Endothelial cell of umbilical vein (primary cell): ENCODE data around the gene ACOT7. TPM values are rescaled to one million over a fixed set of nuclear protein-coding genes. Genes with fewer than 3 reads are reported as not detected.

Source experiments
- BruUV-seq: library from RNA; stranded (reverse); fragments of 400-500 nt; replicated peaks from 2 replicates; lab custom pipeline; 2021; lab: Mats Ljungman, UMichigan
- CTCF ChIA-PET: fragments of 300-600, 350-600 bp; sonication (Branson Sonifier 250); formaldehyde crosslinking; loops from one replicate; lab custom pipeline; 2021; ENCODE audit warnings: antibody characterized with exemption, inconsistent platforms; lab: Charles Lee
- POLR2A ChIA-PET: fragments of 300-600, 350-600 bp; sonication (Branson Sonifier 250); formaldehyde crosslinking; loops from one replicate; lab custom pipeline; 2021; ENCODE audit warnings: antibody characterized with exemption, inconsistent platforms; lab: Charles Lee
- DNase-seq: peaks from one replicate; pipeline ENCODE4 v3.0.0-alpha.2; 2011; ENCODE audit warnings: low read depth, low spot score
- FAIRE-seq: peaks from 2 replicates; lab custom pipeline; 2011; peaks lifted over from hg19 to GRCh38; lab: Jason Lieb, UNC
- H2AFZ ChIP-seq: 2 replicates; pipeline ENCODE4 v1.6.0; 2012; ENCODE audit warnings: low read depth, low read length, control low read depth, inconsistent platforms
- H3K27ac ChIP-seq: 2 replicates; pipeline ENCODE4 v1.5.1; 2011; ENCODE audit warnings: low read depth, mild to moderate bottlenecking, control low read depth, low read length, moderate library complexity; ENCODE audit not compliant: insufficient read depth
- H3K27me3 ChIP-seq, 2 experiments: 2 replicates each; pipeline versions ENCODE4 v1.6.0 to v1.6.1; 2011; ENCODE audit warnings: low read length in 2 of 2, mixed read lengths in 1 of 2; ENCODE audit not compliant: control insufficient read depth in 2 of 2, insufficient read depth in 2 of 2
- H3K36me3 ChIP-seq, 2 experiments: 2 replicates in 1 of 2; 3 replicates in 1 of 2; pipeline ENCODE4 v1.5.1; 2011; ENCODE audit warnings: low read length in 2 of 2, mild to moderate bottlenecking in 1 of 2, moderate library complexity in 1 of 2; ENCODE audit not compliant: control insufficient read depth in 2 of 2, insufficient read depth in 2 of 2; ENCODE audit errors: extremely low read depth in 1 of 2
- H3K4me1 ChIP-seq: 3 replicates; pipeline ENCODE4 v1.5.1; 2011; ENCODE audit warnings: mild to moderate bottlenecking, low read length; ENCODE audit not compliant: control insufficient read depth, insufficient read depth; ENCODE audit errors: extremely low read depth
- H3K4me2 ChIP-seq: 2 replicates; pipeline ENCODE4 v1.6.1; 2011; ENCODE audit warnings: low read length, control low read depth, mixed read lengths; ENCODE audit not compliant: insufficient read depth
- H3K4me3 ChIP-seq, 3 experiments: fragments of 200-600 bp in 1 of 3; sonication (generic), shearing (Covaris generic) in 1 of 3; replicated peaks in 1 of 3; 2 replicates each; pipeline ENCODE4 v1.5.1; 2011 to 2016; ENCODE audit warnings: control low read depth in 3 of 3, low read length in 3 of 3, mild to moderate bottlenecking in 2 of 3, inconsistent platforms in 1 of 3, low read depth in 1 of 3, moderate library complexity in 1 of 3; ENCODE audit not compliant: insufficient read depth in 1 of 3
- H3K79me2 ChIP-seq: 2 replicates; pipeline ENCODE4 v1.6.0; 2012; ENCODE audit warnings: low read length, inconsistent platforms; ENCODE audit not compliant: control insufficient read depth, insufficient read depth
- H3K9ac ChIP-seq: replicated peaks from 2 replicates; pipeline ENCODE3; 2011; ENCODE audit warnings: low read length, control low read depth; ENCODE audit not compliant: insufficient read depth; ENCODE audit errors: extremely low read depth
- H3K9me1 ChIP-seq: replicated peaks from 3 replicates; pipeline ENCODE4 v1.6.0; 2011; ENCODE audit warnings: mild to moderate bottlenecking, low read length; ENCODE audit not compliant: control insufficient read depth, insufficient read depth; ENCODE audit errors: extremely low read depth
- H3K9me3 ChIP-seq: replicated peaks from 2 replicates; pipeline ENCODE4 v1.5.1; 2012; ENCODE audit warnings: low read length, inconsistent platforms; ENCODE audit not compliant: control insufficient read depth, insufficient read depth
- H4K20me1 ChIP-seq: replicated peaks from 2 replicates; pipeline ENCODE3; 2011; ENCODE audit warnings: mild to moderate bottlenecking, low read length; ENCODE audit not compliant: control insufficient read depth, insufficient read depth; ENCODE audit errors: extremely low read depth
- EZH2 ChIP-seq: IDR thresholded peaks from 2 replicates; pipeline ENCODE4 v1.6.1; 2012; ENCODE audit warnings: borderline replicate concordance, low read depth, mild to moderate bottlenecking, moderate library complexity, low read length, inconsistent platforms; ENCODE audit not compliant: severe bottlenecking
- FOS ChIP-seq: IDR thresholded peaks from 2 replicates; pipeline ENCODE4 v1.6.1; 2011; ENCODE audit warnings: mild to moderate bottlenecking, low read length, moderate library complexity, borderline replicate concordance; ENCODE audit not compliant: insufficient read depth
- GATA2 ChIP-seq: IDR thresholded peaks from 2 replicates; pipeline ENCODE4 v1.7.0; 2011; ENCODE audit warnings: low read depth, mild to moderate bottlenecking, moderate library complexity, mixed read lengths, low read length; ENCODE audit not compliant: insufficient read length, insufficient read depth
- JUN ChIP-seq: IDR thresholded peaks from 2 replicates; pipeline ENCODE4 v1.6.1; 2011; ENCODE audit warnings: borderline replicate concordance, low read depth; ENCODE audit not compliant: insufficient read length, insufficient read depth
- MYC ChIP-seq: IDR thresholded peaks from one replicate; pipeline ENCODE4 v1.6.1; 2011; ENCODE audit warnings: mild to moderate bottlenecking, low read depth, low read length
- POLR2A ChIP-seq: IDR thresholded peaks from 2 replicates; pipeline ENCODE4 v1.6.1; 2012; ENCODE audit warnings: low read depth, mild to moderate bottlenecking, control low read depth, low read length
- POLR2AphosphoS5 ChIP-seq: IDR thresholded peaks from 2 replicates; pipeline ENCODE4 v1.6.1; 2012; ENCODE audit warnings: low read depth, mild to moderate bottlenecking, control low read depth, low read length, moderate library complexity; ENCODE audit not compliant: insufficient read depth
- dilution Hi-C: fragments of 300-500 bp; cut with MboI; formaldehyde crosslinking; loops from one replicate; pipeline ENCODE4 v1.15.0; 2019; ENCODE audit warnings: low sequenced_read_pairs; ENCODE audit not compliant: extremely low pct_ligation_motif_present
- intact Hi-C: fragments of 100-400 bp; cut with micrococcal nuclease; formaldehyde crosslinking; loops from one replicate; pipeline ENCODE4 v1.10.0; 2022
- polyA plus RNA-seq, 4 experiments: library from polyadenylated mRNA; depleted of rRNA in 3 of 4; stranded (reverse) in 3 of 4; unstranded in 1 of 4; fragments of >200 nt; gene quantifications; 2 replicates each; pipeline versions ENCODE4 v1.2.1 to v1.2.3, GENCODE V29; 2011 to 2012; ENCODE audit warnings: missing spikeins in 1 of 4
- total RNA-seq: library from RNA; stranded (reverse); gene quantifications from 2 replicates; pipeline ENCODE4 v1.2.3, GENCODE V29; 2021
- TF ChIP-seq, protein P1 (sequence below): IDR thresholded peaks from 2 replicates; pipeline ENCODE4 v1.6.1; 2011; ENCODE audit not compliant: insufficient read depth, insufficient read length
- TF ChIP-seq, protein P2 (sequence below), 2 donors: IDR thresholded peaks; 1 replicate in 1 of 2; 2 replicates in 1 of 2; pipeline ENCODE4 v1.5.1; 2011; ENCODE audit warnings: low read length in 2 of 2, mild to moderate bottlenecking in 2 of 2, moderate library complexity in 2 of 2, control low read depth in 1 of 2, inconsistent platforms in 1 of 2, low read depth in 1 of 2; ENCODE audit not compliant: insufficient read depth in 1 of 2; ENCODE audit errors: extremely low read depth in 1 of 2

Gene ACOT7
- total and polyA plus RNA-seq, 2 donors (not counting 3 experiments of a cell fraction or from before 2014, with no cell fraction given), result 69.4 to 105 TPM

DNA sequence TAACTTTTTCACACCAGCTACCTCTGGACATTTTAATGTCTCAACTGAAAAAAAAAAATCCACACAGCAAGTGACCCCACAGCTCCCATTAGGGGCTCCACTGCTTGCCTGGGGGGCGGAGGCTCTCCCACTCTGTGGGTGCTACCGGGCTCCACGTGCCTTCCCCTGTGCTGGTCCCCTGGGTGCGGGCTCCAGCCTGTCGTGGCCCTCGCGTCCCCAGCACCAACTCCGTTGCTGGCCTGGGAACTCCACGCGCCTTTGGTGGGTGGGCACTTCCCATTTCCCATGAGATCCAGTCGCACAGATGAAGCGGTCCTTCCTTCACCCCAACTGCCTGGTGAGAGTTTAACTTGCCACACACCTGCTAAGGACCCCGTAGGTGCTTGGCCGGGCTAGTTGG lies 105.5 kb downstream of the ACOT7 start:
- no peaks in the 10 kb centered on the region for H3K4me1 ChIP-seq
- H3K27me3 ChIP-seq, result no peaks in the 10 kb centered on the region
- ChIA-PET CTCF (no interaction called here), POLR2A (no interaction called here)
- H3K27ac ChIP-seq, result no peak overlapping the region
- dilution Hi-C loops, result no loop called here
- no peak for FAIRE-seq
- H4K20me1 ChIP-seq, result no peaks in the 10 kb centered on the region
- TF ChIP-seq JUN (no peak), EZH2 (no peak), POLR2A (no peak), GATA2 (no peak), POLR2AphosphoS5 (no peak), FOS (no peak), MYC (no peak)
- TF ChIP-seq, protein P1, sequence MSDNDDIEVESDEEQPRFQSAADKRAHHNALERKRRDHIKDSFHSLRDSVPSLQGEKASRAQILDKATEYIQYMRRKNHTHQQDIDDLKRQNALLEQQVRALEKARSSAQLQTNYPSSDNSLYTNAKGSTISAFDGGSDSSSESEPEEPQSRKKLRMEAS, result no peak
- TF ChIP-seq, protein P2, sequence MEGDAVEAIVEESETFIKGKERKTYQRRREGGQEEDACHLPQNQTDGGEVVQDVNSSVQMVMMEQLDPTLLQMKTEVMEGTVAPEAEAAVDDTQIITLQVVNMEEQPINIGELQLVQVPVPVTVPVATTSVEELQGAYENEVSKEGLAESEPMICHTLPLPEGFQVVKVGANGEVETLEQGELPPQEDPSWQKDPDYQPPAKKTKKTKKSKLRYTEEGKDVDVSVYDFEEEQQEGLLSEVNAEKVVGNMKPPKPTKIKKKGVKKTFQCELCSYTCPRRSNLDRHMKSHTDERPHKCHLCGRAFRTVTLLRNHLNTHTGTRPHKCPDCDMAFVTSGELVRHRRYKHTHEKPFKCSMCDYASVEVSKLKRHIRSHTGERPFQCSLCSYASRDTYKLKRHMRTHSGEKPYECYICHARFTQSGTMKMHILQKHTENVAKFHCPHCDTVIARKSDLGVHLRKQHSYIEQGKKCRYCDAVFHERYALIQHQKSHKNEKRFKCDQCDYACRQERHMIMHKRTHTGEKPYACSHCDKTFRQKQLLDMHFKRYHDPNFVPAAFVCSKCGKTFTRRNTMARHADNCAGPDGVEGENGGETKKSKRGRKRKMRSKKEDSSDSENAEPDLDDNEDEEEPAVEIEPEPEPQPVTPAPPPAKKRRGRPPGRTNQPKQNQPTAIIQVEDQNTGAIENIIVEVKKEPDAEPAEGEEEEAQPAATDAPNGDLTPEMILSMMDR (IDR thresholded peaks at IDR 0.05; ENCODE audit: extremely low read depth in 1 of 2, insufficient read depth in 1 of 2, low read depth in 1 of 2, low read length in 2 of 2), result no peak
- H3K4me2 ChIP-seq, result no peak overlapping the region
- no peaks in the 10 kb centered on the region for H3K9me3 ChIP-seq
- intact Hi-C loops, result no loop called here
- BruUV-seq, result no TSS peak
- H3K4me3 ChIP-seq, result no peak overlapping the region
- DNase-seq, result no peak
- no peaks in the 10 kb centered on the region for H3K36me3 ChIP-seq
- no peaks in the 10 kb centered on the region for H3K9me1 ChIP-seq
- no peak overlapping the region for H3K9ac ChIP-seq
- H3K79me2 ChIP-seq, result no peaks in the 10 kb centered on the region
- H2AFZ ChIP-seq, result no peak overlapping the region
